Activated gamma-delta T cell treated with anti-CD3 and anti-CD28 coated beads, Interleukin-2, amount 50 U/mL, for 16 hours (primary cell): ENCODE measurements around the gene PAK6.

Experiments used
- DNase-seq: peaks from one replicate; pipeline ENCODE4 v3.0.0-alpha.2; 2020; ENCODE audit warnings: low read depth

PAK6 gene

DNA sequence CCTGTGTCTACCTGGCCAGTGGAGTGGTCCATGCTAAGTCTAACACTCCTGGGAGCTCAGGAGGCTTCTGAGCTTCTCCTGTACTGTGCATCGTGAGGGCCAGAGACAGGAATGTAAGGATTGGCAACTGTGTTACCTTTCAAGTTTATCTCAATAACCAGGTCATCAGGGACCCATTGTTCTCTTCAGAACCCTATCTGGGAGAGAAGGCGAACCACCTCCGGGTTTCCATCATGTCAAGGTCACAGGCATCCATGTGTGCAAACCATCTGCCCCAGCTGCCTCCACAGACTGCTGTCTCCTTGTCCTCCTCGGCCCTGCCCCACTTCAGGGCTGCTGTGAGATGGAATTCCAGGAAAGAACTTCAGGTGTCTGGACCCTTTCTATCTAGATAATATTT is 38.1 kb downstream of the PAK6 start:
- DNase-seq = no peak

DNA sequence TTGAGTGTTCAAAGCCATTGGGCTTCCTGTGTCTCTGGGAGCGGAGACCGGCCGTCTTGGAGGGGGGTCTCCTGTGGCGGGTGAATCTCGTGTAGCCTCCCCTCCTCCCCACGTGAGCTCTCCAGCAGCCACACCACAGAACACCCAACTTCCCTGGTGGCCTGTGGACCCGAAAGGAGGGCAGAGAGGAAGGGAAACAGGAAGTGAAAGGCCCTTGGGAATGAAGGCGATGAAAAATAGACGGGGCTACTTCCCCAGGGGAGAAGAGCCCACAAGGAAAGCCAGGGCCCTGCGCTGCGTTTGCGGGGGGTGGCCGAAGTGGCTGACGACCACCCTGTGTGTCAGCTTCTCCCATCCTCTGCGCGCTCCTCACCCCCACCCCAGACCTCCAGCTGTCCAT is 38.6 kb downstream of the PAK6 start:
- DNase-seq = no peak

DNA sequence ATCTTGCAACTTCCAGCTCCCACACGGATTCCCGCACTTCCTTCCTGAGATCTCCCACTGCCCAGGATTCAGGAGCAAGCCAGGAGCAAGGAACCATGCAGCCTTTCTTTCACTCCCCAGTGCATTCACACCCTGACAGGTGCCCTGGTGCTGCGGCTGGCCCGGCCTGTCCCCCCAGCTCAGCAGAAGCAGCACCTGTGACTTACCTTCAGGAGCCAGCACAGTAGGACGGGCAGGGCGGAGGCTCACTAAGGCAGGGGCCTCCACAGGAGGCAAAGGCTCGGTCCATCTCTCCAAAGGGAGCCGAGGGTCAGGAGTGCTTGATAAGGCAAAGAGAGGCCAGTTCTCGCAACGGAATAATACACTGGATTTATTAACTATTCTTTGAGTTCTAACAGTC is 39.2 kb downstream of the PAK6 start:
- no peak for DNase-seq

DNA sequence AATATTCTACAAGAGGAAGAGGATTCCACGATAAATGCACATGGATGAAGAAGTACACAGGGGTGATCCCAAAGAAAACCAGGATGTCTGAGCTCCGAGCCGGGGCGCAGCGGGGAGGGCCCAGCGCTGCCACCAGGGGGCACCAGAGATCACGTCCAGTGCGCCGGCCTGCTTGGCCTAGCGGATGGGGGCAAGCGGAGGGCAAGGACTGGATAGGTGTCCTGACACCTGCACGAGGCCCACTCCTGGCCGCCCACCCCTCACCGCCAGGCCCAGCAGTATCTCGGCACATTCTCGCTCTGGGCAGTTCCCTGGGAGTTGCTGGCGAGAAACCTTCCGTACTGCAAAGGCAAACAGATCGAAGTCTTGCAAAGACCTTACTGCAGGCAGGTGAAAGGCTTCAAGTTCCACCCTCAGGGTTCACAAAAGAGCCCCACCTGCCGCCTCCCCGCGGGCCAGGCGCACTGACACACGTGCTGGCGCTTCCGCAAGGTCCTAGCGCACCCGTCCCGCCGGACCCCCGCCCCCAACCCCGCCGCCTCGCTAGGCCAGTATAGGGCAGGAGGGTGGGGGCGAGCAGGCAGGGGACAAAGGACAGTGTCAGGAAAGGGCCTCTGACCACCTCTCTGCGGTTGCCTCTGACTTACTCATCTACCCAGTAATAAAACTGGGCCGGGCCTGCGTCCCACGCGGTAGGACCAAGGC is 40.7 kb downstream of the PAK6 start:
- DNase-seq = peak; percentile 60

DNA sequence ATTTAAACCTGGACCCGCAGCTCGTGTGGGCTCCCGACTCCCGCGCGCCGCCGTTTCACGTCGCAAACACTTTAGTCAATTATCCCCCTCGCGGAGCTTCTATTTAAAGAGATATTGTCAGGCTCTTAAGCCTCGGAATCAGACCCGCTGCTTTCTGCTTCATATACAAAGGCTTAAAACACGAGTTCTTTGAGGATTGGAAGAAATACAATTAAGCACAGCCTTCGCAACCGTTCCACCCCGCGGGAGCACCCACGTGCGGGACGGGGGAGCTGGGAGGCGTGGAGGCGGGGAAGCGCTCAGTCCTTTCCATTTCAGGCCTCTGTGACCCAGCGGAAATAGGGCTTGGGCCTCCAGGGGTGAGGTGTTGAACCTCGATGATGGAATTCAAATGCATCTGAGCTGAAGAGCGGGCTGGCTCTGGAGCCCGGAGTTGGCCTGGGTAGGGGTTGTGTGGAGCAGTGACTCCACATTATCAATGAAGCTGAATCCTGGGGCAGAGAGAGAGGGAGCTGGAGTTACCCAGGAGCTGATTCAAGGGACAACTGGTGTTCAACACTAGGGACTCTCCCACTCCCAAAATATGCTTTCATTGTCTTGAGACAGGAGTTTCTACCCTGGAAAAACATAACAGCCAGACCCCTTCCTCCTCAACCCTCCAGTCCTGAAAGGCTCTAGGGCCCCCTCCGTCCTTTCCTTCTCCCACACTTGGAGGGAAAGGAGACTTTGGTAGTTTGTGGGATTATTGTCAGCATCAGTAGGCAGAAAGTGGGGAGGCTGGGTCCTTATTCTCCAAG is 41.6 kb downstream of the PAK6 start:
- no peak for DNase-seq

DNA sequence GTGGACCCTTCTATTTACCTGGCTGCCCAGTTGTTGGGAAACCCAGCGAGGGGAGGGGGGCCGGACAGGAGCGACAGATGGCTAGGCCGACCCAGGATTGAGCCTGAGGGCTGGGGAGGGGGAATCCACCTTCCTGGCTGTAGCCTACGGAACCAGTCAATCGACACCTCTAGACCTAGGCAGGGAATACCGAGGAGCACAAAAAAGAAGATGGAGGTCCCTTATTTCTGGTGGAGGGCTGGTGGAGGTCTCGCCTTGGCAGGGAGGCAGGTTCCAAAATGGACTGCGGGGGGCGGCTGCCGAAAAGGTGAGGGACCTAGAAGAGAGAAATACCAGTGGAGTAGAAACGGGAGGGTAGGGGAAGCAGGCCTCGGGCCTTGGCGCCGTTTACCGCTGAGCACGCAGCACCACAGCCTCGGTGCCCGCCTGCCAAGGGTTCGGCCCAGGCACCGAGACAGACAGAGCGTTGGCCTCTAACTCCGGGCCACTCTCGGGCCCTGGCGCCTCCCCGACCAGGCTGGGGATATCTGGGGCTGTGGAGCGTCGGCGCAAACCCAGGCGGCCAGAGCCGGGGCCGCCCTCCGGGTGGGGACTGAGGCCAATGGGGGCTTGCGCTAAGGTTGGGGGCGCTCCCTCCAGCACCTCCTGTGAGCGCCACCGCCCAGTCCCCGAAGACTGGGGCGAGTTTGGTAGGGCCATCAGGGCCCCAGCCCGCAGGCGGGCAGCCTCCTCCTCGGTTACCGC is 42.4 kb downstream of the PAK6 start:
- no peak for DNase-seq

DNA sequence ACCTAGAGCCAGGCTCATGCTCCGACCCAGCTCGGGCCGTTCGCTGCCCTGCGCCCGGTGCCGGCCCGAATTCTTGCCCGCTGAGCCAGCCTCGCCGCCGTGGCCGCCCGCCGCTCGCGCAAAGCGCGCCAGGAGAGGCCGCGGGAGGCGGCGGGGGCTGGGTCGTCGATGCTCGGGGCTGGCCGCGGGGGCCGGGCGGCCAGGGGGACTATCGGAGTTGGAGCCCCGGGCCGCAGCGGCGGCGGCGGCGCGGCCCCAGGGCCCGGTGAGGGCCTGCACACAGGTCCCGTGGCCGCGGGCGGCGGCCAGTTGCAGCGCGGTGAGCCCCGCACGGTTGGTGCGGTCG is 42.9 kb downstream of the PAK6 start:
- DNase-seq = no peak

DNA sequence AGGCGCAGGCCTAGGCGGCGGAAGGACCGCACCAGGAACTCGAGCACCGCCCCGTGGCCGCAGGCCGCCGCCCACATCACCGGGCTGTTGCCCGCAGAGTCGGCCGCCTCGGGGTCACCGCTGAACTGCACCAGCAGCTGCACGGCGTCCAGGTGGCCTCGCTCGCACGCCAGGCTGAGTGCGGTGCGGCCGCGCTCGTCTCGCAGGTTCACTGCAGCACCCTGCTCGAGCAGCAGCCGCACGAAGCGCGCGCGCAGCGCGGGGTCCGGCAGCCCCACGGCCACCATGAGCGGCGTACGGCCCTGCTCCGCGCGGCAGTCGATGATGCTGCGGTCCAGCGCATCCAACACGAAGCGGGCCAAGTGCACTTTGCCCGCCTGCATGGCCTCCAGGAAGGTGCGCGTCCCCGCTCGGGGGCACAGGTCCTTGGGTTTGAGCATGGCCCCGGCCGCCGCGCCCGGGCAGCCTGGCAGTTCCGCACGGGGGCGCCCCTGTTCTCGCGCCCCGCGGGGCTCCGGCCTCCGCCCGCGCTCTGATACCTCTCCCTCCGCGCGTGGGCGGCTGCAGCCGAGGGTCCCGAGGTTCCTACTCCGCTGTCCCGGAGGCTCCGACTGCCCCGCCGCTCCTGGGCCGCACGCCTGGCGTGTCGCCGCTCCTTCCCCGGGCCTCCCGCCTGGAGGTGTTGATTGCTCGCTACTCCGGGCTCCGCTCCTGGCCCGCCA is 43.4 kb downstream of the PAK6 start:
- DNase-seq = peak; percentile 29

DNA sequence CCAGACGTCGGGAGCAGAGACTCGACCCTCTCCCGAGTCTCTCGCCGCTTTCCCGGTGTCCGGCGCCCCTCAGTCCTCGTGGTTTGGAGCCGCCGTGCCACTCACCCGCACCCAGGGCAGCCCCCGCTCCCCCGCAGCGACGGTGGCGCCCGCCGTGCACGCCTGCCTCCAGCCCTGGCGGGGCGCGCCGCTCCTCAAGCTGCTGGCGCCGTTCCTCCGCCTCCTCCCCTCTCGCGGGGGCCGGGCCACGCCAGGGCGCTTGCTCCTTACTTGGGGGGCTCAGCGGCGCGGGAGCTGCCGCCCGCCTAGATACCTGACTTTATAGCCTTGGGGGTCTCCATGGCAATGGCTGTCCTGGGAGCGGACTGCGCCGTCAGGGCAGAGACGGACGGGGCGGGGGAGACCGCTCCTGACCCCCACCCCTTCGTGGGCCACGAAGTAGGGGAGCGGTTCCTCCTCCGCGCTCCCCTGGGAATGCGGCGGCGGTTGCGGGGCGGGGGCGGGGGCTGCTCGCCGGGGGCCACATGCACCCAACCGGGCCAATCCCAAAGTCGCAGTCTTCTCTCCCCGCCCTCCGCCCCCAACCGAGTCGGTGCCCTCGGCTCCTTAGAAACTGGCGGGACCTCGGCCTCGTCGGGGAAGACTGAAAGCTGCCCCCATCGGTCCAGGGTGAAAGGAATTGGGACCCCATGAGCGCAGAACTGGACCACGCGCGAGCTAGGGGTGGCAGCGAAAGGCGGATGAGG is 44.2 kb downstream of the PAK6 start, which contains the start of gene ANKRD63:
ANKRD63 (minus strand) TSS at position 196 of the 746 bp plus-strand sequence. CDS start 478 bp downstream, outside the sequence.
- no peak for DNase-seq

DNA sequence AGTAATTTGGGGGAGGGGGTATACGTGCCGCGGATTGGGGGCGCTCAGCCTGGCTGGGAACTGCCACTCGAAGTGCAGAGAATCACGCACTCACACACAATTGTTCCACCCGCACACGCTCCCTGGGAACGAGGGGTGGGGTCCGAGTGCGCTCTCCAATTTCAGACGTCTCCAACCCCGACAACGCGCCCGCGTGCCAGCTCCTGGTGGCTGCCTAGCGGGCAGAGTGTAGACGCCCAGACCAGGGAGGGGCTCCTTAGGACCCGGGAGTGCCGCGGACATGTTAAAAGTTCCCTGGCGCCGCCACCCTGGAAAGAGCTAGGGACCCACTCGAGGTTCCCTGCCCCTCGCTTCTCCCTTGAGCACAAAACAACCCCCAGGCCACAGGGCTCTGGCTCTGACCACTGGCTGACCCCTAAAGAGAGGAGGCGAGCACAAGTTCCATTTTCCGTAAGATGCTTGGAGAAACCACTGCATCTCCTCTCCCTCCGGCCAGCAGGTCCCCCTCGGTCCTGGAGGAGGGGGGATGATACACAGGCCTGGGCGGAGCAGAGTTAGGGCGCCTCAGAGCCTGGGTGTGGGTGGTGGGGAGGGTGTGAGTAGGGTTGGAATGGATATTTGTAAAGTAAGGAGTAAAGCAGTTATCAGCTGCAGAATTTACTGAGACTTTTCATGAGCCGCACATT is 44.9 kb downstream of the PAK6 start:
- DNase-seq = no peak

DNA sequence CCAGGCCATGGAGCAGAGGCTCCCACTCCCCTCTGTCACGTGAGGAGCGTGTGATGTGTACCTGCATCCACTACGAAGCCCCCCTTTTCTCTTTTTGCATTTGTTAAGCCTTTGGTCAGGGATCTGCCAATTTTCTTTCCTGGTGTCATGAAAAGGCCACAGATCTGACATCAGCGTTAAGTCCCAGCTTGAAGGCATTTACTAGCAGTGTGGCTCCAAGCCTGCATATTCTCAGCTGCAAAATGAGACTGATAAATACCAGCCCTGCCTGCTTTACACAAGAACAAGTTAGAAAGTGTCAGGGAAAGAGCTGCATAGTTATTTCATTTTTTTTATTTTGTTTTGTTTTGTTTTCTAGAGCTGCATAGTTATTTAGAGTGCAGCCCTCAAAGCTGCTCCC is 46.3 kb downstream of the PAK6 start:
- DNase-seq = no peak

DNA sequence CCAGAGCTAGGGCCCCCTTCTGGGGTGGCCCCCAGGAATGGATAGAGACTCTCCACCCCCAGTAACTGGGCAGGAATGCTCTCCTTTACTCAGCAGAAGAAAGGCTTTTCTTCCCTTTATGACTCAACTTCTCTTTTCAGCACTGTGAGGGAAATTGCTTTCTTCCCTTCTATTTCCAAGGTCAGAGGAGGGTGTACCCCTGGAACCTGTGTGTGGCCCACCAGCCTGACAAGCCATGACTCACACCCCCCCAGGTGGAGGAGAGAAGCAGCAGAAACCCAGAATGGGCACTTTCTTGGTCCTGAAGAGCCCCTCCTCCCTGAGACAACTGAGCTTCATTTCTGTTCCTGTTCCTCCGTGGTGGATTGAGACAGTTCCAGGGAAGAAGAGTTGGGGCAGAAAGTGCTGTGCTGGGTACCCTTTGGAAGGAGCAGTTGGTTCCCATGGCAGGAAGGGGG is 46.7 kb downstream of the PAK6 start:
- no peak for DNase-seq

DNA sequence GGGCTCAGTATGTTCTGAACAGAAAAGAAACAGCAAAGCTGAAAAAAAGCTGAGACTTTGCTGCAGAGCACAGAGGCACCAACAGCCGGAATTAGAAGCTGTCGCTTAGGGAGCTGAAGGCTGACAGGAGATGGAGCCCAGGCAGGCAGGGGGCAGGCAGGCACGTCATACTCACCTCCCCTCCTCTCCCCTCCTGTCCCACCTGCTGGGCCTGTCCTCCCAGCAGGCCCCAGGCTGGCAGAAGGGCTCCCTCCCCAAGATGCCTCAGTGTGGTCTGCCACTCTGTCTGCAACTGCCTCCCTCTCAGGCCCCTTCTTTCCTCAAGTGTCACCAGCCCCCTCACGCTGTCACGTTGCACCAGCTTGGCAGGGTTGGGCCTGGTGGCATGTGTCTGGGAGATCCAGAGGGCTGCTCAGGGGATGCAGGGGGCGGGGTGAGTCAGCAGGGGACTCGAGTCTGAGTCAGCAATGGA is 47.2 kb downstream of the PAK6 start:
- no peak for DNase-seq

DNA sequence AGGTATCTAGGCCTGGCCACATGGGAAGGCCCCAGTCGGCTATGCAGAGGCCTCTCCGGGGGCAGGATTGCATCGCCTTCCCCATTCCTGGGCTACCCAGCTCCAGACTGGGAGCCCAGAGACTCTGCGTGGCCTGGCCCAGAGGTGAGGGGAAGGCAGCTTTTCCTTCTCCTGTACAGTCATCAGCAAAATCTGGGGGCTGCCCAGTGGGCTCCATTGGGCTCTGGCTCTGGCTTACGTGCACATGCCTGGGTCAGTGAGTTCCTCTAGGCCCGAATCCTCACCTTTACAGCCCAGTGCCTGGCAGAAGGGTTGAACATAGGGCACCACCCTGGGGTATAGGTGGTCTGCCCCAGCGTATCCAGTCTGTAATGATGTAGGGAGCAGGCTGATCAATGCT is 47.9 kb downstream of the PAK6 start:
- DNase-seq = no peak

DNA sequence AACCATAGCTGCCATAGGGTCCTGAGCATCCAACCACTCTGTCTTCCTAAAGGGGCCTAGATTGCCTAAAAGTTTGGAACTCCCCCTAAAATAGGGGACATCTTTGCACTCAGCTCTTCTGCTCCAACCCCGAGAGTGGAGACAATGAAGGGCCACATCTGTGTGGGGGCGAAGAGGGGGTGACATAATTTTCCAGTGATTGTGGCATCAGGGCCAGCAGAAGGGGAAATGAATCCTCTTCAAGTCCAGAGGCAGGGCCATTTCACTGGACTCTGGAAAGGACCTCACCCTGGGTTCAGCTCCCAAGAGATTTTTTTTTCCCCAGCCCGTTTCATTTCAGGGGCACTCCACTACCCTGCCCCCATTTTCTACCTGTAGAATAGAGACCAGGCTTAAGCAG is 48.6 kb downstream of the PAK6 start:
- no peak for DNase-seq

DNA sequence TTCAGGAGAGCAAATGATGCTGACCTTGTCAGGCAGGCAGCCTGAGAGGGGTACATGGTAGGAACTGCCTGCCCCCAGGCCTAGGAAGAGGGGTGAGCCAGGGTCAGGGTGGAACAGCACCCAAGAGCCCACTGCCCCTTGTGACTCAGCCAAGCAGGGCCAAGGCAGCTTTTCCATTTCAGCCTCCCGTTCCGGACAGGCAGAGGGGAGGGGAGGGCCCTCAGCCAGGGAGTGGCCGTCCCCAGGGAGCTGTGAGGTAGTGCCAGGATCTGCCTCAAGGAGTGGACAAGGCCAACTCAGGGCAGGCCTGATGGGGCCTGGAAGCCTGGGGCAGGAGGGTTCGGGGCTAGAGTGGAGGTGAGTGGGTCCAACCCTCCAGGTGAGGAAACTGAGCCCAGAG is 49.1 kb downstream of the PAK6 start:
- no peak for DNase-seq

DNA sequence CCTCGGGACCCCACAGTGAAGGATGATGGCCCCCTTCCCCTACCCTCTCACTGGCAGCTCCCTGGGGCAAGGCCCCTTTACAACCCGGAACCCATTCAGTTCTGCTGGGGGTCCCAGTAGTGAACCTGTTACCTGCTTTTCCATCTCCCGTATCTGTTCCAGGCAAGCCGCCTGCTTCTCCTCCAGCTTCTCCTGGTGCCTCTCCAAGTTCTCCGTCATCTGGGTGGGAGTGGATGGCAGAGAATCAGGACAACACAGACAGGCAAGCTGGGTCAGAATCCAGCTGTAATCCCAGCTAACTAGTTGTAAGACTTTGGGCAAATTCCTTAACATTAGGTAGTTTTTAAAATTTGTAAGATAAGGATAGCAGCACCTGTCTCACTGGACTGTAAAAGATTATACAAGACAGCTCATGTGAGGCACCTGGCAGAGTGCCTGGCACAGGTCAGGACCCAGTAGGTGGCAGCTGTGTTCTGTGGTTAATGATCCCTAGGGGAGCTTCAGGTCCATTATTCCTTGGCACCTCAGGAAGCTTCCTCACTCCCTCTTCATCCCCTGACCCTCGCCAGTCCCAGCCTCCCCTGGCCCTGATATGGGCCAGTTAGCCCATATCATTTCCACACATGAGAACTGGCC is 50.4 kb downstream of the PAK6 start:
- no peak for DNase-seq

DNA sequence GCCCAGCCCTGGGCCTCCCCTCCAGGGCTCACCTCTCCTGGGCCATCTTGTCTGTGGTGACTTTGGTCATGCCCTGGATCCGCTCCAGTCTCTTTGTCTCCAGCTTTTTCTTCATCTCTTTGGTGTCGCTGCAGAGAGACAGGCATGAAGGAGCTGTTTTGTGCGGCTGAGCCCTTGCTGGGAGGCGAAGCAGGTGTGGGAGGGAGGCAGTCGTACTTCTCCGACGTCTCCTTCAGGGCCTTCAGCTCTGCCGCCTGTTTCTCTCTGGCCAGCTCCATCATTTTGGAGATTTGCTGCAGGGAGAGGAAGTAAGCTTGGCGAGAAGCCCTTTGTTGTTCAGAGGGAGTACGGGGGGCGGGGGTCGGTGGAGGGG is 51.7 kb downstream of the PAK6 start:
- DNase-seq = no peak

DNA sequence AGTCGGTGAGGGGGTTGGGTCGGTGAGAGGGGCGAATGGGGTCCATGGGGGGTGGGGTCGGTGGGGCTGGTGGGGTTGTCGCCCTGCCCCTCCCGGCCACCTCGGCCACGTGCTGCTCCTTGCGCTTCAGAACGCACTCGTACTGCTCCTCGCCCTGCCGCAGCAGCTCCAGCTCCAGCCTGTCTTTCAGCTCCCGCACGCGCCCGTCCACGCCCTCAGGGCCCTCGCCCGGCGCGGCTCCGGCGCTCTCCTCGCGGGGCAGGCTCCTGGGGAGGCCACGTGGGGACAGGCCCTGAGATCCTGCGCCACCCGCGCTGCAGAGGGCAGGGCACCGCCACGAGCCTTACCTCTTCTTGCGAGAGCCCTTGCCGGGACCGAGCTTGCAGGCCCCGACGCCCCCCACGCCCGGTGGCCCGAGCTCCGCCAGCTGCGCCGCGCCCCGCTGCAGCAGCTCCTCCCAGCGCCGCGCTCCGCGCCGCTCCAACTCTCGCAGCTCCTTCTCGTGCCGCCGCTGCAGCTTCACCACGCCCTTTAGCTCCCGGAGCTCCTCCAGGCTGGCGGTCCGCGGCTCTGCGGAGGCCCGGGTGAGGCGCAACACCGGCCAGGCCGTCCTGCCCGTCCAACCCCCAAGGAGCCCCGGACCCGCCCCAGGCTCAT is 52.2 kb downstream of the PAK6 start:
- no peak for DNase-seq

DNA sequence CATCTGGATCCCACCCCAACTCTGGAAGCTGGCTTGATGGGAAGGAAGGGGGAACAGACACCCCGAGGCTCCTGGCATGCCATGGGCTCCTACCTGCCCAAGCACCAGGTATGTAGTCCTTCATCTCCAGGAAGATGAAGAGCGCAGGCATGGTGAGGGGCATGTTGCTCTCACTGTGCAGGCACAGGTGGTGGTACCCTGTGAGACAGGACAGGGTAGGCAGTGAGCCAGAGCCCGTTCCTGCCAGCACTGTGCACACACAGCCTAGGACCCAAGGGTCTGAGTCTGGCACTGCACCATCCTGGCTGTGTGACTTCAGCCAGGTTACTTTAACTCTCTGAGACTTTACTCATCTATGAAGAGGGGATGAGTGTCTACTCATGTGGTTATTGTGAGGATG is 53.4 kb downstream of the PAK6 start:
- no peak for DNase-seq
